ENCODE data around the gene ALG11.

DNA sequence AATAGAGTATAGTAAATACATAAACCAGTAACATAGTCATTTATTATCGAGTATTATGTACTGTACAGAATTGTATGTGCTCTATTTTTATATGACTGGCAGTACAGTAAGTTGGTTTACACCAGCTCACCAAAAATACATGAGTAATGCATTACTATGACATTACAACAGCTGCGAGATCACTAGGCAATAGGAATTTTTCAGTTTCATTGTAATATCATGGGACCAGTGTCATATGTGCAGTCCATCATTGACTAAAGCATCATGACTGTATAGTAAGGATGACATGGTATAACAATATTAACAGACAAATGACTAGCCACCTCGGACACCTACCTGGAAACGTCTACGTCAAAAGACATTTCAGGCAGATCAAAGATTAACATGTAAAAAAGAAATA, 34.6 kb upstream of the ALG11 start:
- TF ChIP-seq, protein P1, sequence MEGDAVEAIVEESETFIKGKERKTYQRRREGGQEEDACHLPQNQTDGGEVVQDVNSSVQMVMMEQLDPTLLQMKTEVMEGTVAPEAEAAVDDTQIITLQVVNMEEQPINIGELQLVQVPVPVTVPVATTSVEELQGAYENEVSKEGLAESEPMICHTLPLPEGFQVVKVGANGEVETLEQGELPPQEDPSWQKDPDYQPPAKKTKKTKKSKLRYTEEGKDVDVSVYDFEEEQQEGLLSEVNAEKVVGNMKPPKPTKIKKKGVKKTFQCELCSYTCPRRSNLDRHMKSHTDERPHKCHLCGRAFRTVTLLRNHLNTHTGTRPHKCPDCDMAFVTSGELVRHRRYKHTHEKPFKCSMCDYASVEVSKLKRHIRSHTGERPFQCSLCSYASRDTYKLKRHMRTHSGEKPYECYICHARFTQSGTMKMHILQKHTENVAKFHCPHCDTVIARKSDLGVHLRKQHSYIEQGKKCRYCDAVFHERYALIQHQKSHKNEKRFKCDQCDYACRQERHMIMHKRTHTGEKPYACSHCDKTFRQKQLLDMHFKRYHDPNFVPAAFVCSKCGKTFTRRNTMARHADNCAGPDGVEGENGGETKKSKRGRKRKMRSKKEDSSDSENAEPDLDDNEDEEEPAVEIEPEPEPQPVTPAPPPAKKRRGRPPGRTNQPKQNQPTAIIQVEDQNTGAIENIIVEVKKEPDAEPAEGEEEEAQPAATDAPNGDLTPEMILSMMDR (conservative IDR thresholded peaks at IDR 0.05; ENCODE audit: low read depth, low read length), result no peak
- TF ChIP-seq EZH2 (IDR thresholded peaks at IDR 0.05; ENCODE audit: low read length, unreplicated experiment), result no peak

All from PC-3 (cell line).